Measurements from ENCODE around the gene CD8B.

CD8B gene

DNA sequence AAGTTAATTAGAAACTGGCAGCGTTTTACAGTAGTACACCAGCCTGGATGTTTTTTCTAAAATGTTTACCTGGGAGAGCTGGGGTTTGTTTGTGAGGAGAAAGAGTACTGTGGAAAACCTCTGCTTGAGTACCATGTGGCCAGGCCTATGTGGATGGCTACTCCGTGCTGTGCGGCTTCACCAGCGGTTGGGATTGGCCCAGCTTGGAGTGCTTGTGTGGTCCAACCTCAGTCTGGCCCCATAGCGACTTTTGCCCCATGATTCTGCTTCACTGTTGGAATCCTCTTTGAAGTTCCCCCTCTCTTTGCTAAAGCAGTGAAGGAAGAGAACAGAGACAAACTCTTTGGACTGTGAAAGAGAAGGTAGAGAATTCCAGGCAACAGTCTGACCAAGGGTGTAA is 86.8 kb downstream of the CD8B start:
- DNase-seq (ENCODE audit: low spot score), result no peak

DNA sequence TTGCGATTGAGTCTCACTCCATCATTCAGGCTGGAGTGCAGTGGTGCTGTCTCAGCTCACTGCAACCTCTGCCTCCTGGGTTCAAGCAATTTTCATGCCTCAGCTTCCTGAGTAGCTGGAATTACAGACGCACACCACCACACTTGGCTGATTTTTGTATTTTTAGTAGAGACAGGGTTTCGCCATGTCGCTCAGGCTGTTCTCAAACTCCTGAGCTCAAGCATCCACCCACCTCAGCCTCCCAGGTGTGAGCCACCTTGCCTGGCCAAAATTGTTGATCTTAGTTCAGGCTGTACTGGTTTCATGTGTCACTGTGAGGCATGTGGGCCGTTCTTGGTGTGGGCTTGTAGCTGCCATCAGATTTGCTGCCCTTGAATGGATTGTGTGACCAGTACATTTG is 89.1 kb downstream of the CD8B start:
- DNase-seq (ENCODE audit: low spot score), result no peak

DNA sequence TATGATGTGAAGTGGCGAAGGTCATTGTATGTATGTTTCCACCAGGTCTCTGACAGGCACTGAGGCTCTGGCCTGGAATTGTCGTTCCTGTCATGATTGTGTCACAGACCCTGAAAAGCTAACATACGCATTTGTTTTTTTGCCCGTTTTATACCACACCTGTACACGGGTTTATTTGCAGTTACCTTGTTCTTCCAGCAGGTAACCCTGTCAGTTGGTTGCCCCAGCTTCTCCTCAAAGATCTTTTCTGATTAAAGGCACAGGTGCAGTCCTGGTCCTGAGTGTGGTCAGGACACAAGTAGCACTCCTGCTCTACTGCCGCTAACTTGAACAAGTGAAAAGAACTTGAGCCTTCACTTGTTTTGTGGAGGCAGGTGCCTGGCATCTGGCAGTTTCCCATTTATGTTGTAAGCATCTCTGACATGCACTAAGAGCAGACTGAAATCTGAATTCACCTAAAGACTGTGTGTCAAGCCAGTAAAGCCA is 90.8 kb downstream of the CD8B start:
- DNase-seq (ENCODE audit: low spot score), result no peak

DNA sequence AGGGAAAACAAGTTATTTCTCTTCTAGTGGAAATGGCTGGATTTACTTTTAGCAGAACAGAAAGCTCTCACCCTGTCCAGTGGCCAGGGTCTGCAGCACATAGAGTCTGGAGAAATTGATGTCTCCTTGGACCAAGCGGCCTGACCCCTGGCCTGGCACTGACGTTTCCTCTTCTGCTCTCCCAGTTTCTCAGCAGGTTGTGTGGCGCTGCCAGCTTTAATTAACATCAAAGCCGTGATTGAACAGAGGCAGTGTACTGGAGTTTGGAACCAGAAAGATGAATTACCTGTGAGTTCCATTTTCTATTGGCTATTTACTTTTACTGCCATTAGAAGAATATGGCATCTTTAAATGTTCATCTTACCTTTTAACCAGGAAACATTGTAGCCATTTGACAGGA is 91.8 kb downstream of the CD8B start:
- no peak for DNase-seq (ENCODE audit: low spot score)

DNA sequence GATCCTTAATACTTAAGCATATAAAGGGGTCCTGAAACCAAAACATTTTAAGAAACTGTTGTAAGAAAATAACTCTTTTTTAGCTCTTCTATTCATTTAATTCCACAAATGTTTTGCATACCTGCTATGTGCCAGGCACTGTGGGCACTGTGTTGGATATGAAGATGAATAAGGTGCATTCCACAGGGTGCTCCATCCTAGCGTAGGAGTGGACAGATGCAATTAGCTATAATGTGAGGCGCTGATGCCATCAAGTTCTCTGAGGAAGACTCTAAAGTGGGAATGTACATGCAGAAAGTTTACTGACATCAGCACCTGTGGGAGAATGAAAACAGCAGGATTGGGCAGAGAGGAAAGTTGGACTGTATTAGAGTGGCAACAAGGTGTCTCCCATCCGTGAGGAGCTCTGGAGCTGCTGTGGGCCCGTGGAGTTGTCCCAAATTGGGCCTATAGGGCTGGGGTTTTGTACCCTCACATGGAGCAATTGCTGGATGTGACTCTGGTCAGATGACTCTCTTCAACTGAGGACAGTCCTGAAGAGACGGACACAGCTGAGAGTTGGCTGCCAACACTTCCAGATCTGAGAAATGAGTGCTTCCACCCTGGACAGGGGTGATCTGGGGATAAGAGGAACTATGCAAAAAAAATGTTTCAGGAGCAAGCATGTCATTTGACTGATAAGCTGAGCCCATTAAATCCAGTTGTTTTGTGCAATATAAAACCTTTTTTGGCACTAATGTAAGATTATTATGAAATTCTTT is 93.3 kb downstream of the CD8B start:
- no peak for DNase-seq (ENCODE audit: low spot score)
